ENCODE measurements around the gene DGKB.

DGKB gene

DNA sequence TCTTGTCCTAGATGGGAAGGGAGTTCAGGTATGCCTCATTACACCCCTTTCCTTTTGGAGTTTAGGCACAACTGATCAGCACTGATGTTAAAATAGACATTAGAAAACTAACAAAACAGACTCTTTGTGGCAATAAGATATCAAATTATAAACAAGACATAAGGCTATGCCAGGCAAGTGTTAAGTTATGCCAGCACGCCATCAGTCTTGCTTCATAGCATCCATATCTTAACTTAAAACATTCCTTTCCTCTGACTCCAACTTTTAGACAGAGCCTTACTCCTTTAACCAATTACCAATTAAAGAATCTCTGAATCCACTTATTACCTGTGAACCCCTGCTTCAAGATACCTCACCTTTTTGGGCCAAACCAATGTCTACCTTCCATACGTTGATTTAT lies 786.9 kb downstream of the DGKB start:
- no peak for DNase-seq (ENCODE audit: low read depth)

DNA sequence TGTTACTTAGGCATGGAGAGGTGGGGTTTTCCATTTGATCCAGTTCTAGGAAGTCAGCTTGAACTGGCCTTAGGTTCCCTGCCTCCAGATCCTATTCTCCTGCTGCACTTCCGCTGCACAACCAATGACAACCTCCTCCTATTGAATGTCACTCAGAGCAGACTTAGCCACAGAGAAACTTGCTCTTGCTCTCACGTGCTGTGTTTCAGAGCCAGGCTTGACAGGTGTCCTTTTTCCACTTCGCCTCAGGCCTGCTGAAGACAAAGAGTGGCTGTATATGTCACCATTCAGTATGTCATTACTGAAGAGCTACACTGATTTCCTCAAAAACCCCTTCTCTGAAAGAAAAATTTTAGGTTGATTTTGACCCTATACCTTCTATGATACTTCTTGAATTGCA lies 797.7 kb downstream of the DGKB start:
- DNase-seq (ENCODE audit: low read depth), result no peak

GRCh38 chr7:14096159-14096558 lies 806.4 kb downstream of the DGKB start:
- DNase-seq (ENCODE audit: low read depth), result no peak

GRCh38 chr7:14095233-14095950 lies 807.2 kb downstream of the DGKB start:
- no peak for DNase-seq (ENCODE audit: low read depth)
